SJSA1 (cell line): ENCODE data around the gene ZNF804A. TPM values are rescaled to one million over a fixed set of nuclear protein-coding genes. Genes with fewer than 3 reads are reported as not detected.
A peak's percentile ranks its signal among the peaks of the same experiment; 100 is the strongest.

Experiments used
- DNase-seq, 2 experiments: peaks; one replicate each; pipeline ENCODE4 v3.0.0-alpha.2; 2015 to 2020; ENCODE audit warnings: low spot score in 2 of 2, low read depth in 1 of 2
- H3K27ac ChIP-seq: fragments of 250-450 bp; sonication (Bioruptor Pico); 2 replicates; pipeline ENCODE4 v1.5.1; 2020; ENCODE audit warnings: mild to moderate bottlenecking, moderate library complexity
- H3K27me3 ChIP-seq: fragments of 250-450 bp; sonication (Bioruptor Pico); replicated peaks from 2 replicates; pipeline ENCODE4 v1.5.1; 2020; ENCODE audit warnings: mild to moderate bottlenecking, moderate library complexity
- H3K36me3 ChIP-seq: fragments of 250-450 bp; sonication (Bioruptor Pico); 2 replicates; pipeline ENCODE4 v1.5.1; 2020; ENCODE audit warnings: mild to moderate bottlenecking
- H3K4me1 ChIP-seq: fragments of 250-450 bp; sonication (Bioruptor Pico); replicated peaks from 2 replicates; pipeline ENCODE4 v1.6.1; 2021; ENCODE audit warnings: mild to moderate bottlenecking
- H3K4me3 ChIP-seq: fragments of 250-450 bp; sonication (Bioruptor Pico); 2 replicates; pipeline ENCODE4 v1.5.1; 2020; ENCODE audit warnings: mild to moderate bottlenecking
- H3K9me3 ChIP-seq: fragments of 250-450 bp; sonication (Bioruptor Pico); replicated peaks from 2 replicates; pipeline ENCODE4 v1.5.1; 2020; ENCODE audit warnings: mild to moderate bottlenecking
- total RNA-seq: library from RNA; depleted of rRNA; stranded (reverse); fragments of >200 nt; shearing (Covaris generic); gene quantifications from 2 replicates; pipeline ENCODE4 v1.2.3, GENCODE V29; 2014

ZNF804A gene
- total RNA-seq, 1 experiment from 2014 or later: 12.1 TPM

GRCh38 chr2:184906709-184907108 is 308.4 kb downstream of the ZNF804A start:
- H3K4me1 ChIP-seq: no peaks in the 10 kb centered on the region
- no peak overlapping the region for H3K4me3 ChIP-seq
- no peaks in the 10 kb centered on the region for H3K36me3 ChIP-seq
- H3K9me3 ChIP-seq: peaks cover 6% of the 10 kb centered on the region; the same call in 1 of the 2 replicates
- no peak overlapping the region for H3K27ac ChIP-seq
- no peak for DNase-seq
- no peaks in the 10 kb centered on the region for H3K27me3 ChIP-seq

- H3K4me1 ChIP-seq: no peaks in the 10 kb centered on the region
- H3K9me3 ChIP-seq: peaks cover 6% of the 10 kb centered on the region; the same call in 1 of the 2 replicates
- no peak for DNase-seq
- H3K36me3 ChIP-seq: no peaks in the 10 kb centered on the region
- no peaks in the 10 kb centered on the region for H3K27me3 ChIP-seq
- no peak overlapping the region for H3K27ac ChIP-seq
- H3K4me3 ChIP-seq: no peak overlapping the region
Observed at GRCh38 chr2:184908966-184909365, 310.6 kb downstream of the ZNF804A start.

- Histone ChIP-seq H3K36me3 (no peaks in the 10 kb centered on the region), H3K27me3 (no peaks in the 10 kb centered on the region), H3K27ac (no peak overlapping the region), H3K4me1 (0 out of 2 replicates have a peak, but pooled peaks cover 7% of the 10 kb centered on the region), H3K9me3 (no peaks in the 10 kb centered on the region), H3K4me3 (no peak overlapping the region)
- peak in 1 of 2 experiments; percentile 3 for DNase-seq
Observed at GRCh38 chr2:184920451-184920965, 322.2 kb downstream of the ZNF804A start.

GRCh38 chr2:184921676-184922075 is 323.3 kb downstream of the ZNF804A start:
- no peak for DNase-seq
- H3K9me3 ChIP-seq: no peaks in the 10 kb centered on the region
- no peaks in the 10 kb centered on the region for H3K36me3 ChIP-seq
- no peak overlapping the region for H3K27ac ChIP-seq
- H3K27me3 ChIP-seq: no peaks in the 10 kb centered on the region
- 0 out of 2 replicates have a peak, but pooled peaks cover 7% of the 10 kb centered on the region for H3K4me1 ChIP-seq
- H3K4me3 ChIP-seq: no peak overlapping the region

- Histone ChIP-seq H3K4me3 (no peak overlapping the region), H3K27me3 (no peaks in the 10 kb centered on the region), H3K36me3 (no peaks in the 10 kb centered on the region), H3K9me3 (no peaks in the 10 kb centered on the region), H3K27ac (no peak overlapping the region), H3K4me1 (0 out of 2 replicates have a peak, but pooled peaks cover 7% of the 10 kb centered on the region)
- DNase-seq: no peak
Observed at GRCh38 chr2:184923751-184924150, 325.4 kb downstream of the ZNF804A start.

GRCh38 chr2:184927040-184927439 is 328.7 kb downstream of the ZNF804A start:
- Histone ChIP-seq H3K9me3 (no peaks in the 10 kb centered on the region), H3K27me3 (no peaks in the 10 kb centered on the region), H3K4me1 (no peaks in the 10 kb centered on the region), H3K4me3 (no peak overlapping the region), H3K27ac (no peak overlapping the region), H3K36me3 (no peaks in the 10 kb centered on the region)
- DNase-seq: no peak

GRCh38 chr2:184936761-184937160 is 338.4 kb downstream of the ZNF804A start:
- DNase-seq: no peak
- Histone ChIP-seq H3K4me1 (no peaks in the 10 kb centered on the region), H3K36me3 (no peaks in the 10 kb centered on the region), H3K27ac (no peak overlapping the region), H3K4me3 (no peak overlapping the region), H3K9me3 (no peaks in the 10 kb centered on the region), H3K27me3 (no peaks in the 10 kb centered on the region)

GRCh38 chr2:184938221-184938985 is 340.1 kb downstream of the ZNF804A start:
- Histone ChIP-seq H3K4me1 (no peaks in the 10 kb centered on the region), H3K4me3 (no peak overlapping the region), H3K9me3 (no peaks in the 10 kb centered on the region), H3K36me3 (no peaks in the 10 kb centered on the region), H3K27me3 (no peaks in the 10 kb centered on the region), H3K27ac (no peak overlapping the region)
- no peak for DNase-seq

GRCh38 chr2:184945326-184945725 is 347.0 kb downstream of the ZNF804A start:
- no peaks in the 10 kb centered on the region for H3K27me3 ChIP-seq
- DNase-seq: no peak

GRCh38 chr2:184945824-184946223 is 347.5 kb downstream of the ZNF804A start:
- no peaks in the 10 kb centered on the region for H3K27me3 ChIP-seq

More at GRCh38 chr2:184945326-184945725, 347.0 kb downstream of the ZNF804A start:
- Histone ChIP-seq H3K9me3 (0 out of 2 replicates have a peak, but pooled peaks cover 3% of the 10 kb centered on the region), H3K4me3 (no peak overlapping the region), H3K36me3 (no peaks in the 10 kb centered on the region), H3K4me1 (no peaks in the 10 kb centered on the region), H3K27ac (no peak overlapping the region)

GRCh38 chr2:184956856-184957255 is 358.5 kb downstream of the ZNF804A start:
- no peak overlapping the region for H3K27ac ChIP-seq
- H3K4me3 ChIP-seq: no peak overlapping the region
- no peaks in the 10 kb centered on the region for H3K4me1 ChIP-seq
- H3K27me3 ChIP-seq: no peaks in the 10 kb centered on the region
- no peaks in the 10 kb centered on the region for H3K36me3 ChIP-seq
- no peak for DNase-seq
- H3K9me3 ChIP-seq: no peaks in the 10 kb centered on the region

More at GRCh38 chr2:184945824-184946223, 347.5 kb downstream of the ZNF804A start:
- Histone ChIP-seq H3K9me3 (0 out of 2 replicates have a peak, but pooled peaks cover 3% of the 10 kb centered on the region), H3K36me3 (no peaks in the 10 kb centered on the region), H3K27ac (no peak overlapping the region), H3K4me3 (no peak overlapping the region), H3K4me1 (no peaks in the 10 kb centered on the region)
- no peak for DNase-seq

GRCh38 chr2:184971546-184972068 is 373.3 kb downstream of the ZNF804A start:
- H3K27me3 ChIP-seq: no peaks in the 10 kb centered on the region
- H3K36me3 ChIP-seq: no peaks in the 10 kb centered on the region
- no peaks in the 10 kb centered on the region for H3K4me1 ChIP-seq
- no peak overlapping the region for H3K27ac ChIP-seq
- H3K9me3 ChIP-seq: no peaks in the 10 kb centered on the region
- H3K4me3 ChIP-seq: no peak overlapping the region
- no peak for DNase-seq
